HAP-1 (cell line): Measurements from ENCODE around the gene GJA3.
A peak's percentile ranks its signal among the peaks of the same experiment; 100 is the strongest.

Experiments
- DNase-seq, 2 experiments: peaks; one replicate each; pipeline ENCODE4 v3.0.0-alpha.2; 2016 to 2020; ENCODE audit warnings: low spot score in 2 of 2
- H3K27me3 ChIP-seq: fragments of 250-450 bp; sonication (Bioruptor Pico); 2 replicates; pipeline ENCODE4 v1.5.1; 2020; ENCODE audit warnings: low read depth, mild to moderate bottlenecking, moderate library complexity
- H3K36me3 ChIP-seq: fragments of 250-450 bp; sonication (Bioruptor Pico); replicated peaks from 2 replicates; pipeline ENCODE4 v1.5.1; 2020; ENCODE audit warnings: mild to moderate bottlenecking
- H3K4me1 ChIP-seq: fragments of 250-450 bp; sonication (Bioruptor Pico); 2 replicates; pipeline ENCODE4 v1.5.1; 2020; ENCODE audit warnings: mild to moderate bottlenecking
- H3K4me3 ChIP-seq: fragments of 250-450 bp; sonication (Bioruptor Pico); 2 replicates; pipeline ENCODE4 v1.5.1; 2020; ENCODE audit warnings: mild to moderate bottlenecking, moderate library complexity
- H3K9me3 ChIP-seq: fragments of 250-450 bp; sonication (Bioruptor Pico); 2 replicates; pipeline ENCODE4 v1.5.1; 2020; ENCODE audit warnings: mild to moderate bottlenecking, moderate library complexity
- in situ Hi-C: fragments of 300-500 bp; cut with MboI; formaldehyde crosslinking; loops from 3 replicates; pipeline ENCODE4 v1.14.3; 2020; ENCODE audit warnings: low sequenced_read_pairs, inconsistent platforms, mixed read lengths

The GJA3 gene

DNA sequence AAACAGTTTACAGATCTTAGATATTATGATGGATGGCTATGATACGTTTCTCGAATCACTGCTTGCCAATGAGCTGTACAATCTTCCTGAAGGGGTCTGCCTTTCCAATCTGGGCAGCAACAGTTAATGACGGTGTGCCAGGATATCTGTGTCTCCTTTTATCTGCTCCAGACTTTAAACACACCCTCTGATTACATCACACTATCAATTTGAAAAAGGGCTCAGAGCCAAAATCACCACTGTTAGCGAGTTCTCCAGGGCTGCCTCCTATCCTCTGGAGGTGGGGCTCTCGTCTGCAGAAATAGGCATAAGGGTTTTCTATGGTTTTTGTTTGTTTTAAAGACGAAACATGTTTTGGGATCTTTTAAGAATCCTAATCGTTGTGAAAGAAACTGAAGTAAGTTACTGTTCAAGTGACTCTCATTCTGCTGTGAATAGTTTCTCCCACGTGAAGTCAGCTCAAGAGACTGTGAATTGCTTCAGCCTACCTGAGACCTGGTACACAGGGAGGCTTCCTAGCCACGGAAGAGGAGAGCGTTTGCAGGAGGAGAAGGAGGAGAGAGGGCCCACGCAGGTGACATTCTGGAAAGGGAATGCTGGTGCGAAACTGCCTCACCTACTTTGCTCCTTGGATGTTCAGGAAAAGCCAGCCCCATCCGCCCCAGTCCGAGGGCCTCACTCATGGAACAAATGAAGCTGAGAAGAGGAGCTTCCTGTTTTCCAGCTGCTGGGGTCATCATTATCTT, 15.2 kb upstream of the GJA3 start:
- Histone ChIP-seq H3K4me3 (no peak overlapping the region), H3K36me3 (no peaks in the 10 kb centered on the region), H3K9me3 (no peaks in the 10 kb centered on the region), H3K27me3 (peaks cover 4% of the 10 kb centered on the region; the same call in 1 of the 2 replicates), H3K4me1 (peaks cover 4% of the 10 kb centered on the region; the same call in 1 of the 2 replicates)
- in situ Hi-C loops, result loop anchor here (25.0 kb wide), 1 partner anchor 661 kb away; no protein-coding TSS in a partner anchor
- no peak for DNase-seq

DNA sequence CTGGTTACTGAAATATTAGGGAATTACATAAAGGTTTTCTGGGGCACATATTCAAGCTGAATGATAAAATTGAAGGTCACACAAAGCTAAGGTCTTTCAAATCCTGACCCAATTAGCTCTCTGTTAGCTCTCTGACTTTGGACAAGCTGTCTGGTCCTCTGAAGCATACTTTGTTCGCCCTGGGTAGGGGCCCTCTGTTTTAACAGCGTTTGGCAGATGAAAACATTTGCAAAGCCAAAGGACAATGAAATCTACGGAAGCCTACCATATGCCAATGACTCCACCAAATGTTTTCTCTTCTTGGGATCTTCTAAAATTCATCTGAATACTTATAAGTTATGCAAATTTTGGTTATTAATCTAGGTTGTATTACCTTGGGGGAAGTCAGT, 14.5 kb upstream of the GJA3 start:
- in situ Hi-C loops, result loop anchor here (25.0 kb wide), 1 partner anchor 662 kb away; no protein-coding TSS in a partner anchor
- Histone ChIP-seq H3K36me3 (no peaks in the 10 kb centered on the region), H3K9me3 (no peaks in the 10 kb centered on the region), H3K4me3 (no peak overlapping the region), H3K4me1 (peaks cover 6% of the 10 kb centered on the region; the same call in 1 of the 2 replicates), H3K27me3 (peaks cover 4% of the 10 kb centered on the region; the same call in 1 of the 2 replicates)
- no peak for DNase-seq

DNA sequence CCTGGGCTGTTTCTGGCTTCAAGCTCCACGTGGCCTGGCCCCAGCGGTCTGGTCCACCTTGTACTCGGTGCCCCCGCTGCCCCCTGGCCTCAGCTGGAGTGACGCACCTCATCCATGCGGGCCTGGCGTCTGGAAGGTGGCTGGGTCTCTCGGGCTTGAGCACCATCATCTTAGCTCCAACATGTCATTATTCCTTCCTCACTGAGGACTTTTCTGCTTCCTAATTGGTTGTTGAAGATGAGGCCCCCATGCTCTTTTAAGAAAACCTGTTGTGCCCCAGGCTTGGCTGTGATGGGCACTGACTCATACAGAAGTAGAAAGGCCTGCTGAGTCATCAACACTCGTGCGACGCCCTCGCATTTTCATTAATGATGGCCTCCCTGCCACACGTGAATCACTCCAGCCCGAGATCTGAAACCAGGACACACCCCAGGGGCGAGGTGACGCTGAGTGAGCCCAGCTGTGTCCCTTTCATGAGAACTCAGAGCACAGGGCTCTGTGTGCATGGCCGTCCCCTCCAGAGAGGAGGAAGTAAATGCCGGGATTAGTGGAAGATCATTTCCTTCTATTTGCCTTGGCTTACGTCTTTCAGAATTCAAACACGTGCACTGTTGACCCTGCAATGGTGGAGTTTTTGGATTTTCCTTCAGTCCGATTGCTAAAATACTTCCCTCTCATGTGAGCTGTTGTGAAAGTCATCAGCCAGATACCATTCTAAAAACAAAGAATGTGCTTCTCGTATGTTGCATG, 14.0 kb upstream of the GJA3 start:
- Histone ChIP-seq H3K36me3 (no peaks in the 10 kb centered on the region), H3K4me1 (peaks cover 6% of the 10 kb centered on the region; the same call in 1 of the 2 replicates), H3K4me3 (no peak overlapping the region), H3K27me3 (no peaks in the 10 kb centered on the region), H3K9me3 (no peaks in the 10 kb centered on the region)
- in situ Hi-C loops, result loop anchor here (25.0 kb wide), 1 partner anchor 662 kb away; no protein-coding TSS in a partner anchor
- peak in 1 of 2 experiments; percentile 39 for DNase-seq

DNA sequence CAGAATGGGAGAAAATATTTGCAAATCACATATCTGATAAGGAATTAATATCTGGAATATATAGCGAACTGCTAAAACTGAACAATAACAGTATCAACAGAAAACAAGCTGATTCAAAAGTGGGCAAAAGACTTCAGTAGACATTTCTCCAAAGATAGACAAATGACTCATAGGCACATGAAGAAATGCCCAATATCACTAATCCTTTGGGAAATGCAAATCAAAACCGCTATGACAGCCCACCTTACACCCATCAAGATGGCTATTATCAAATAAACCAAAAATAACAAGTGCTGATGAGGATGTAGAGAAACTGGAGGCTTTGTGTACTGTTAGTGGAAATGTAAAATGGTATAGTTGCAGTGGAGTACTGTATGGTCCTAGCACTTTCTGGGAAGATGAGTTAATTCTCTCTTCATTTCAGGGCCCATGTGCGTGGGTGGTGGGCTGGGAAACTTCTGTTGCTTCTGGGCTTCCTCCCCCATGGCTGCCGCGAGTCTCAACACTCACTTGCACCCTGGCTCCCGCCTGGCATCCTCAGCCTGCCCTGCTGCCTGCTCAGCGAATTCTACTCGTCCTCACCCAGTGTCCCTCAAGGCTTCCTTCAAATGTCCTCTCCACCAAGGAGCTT, 12.4 kb upstream of the GJA3 start:
- Histone ChIP-seq H3K4me3 (no peak overlapping the region), H3K4me1 (peaks cover 6% of the 10 kb centered on the region; the same call in 1 of the 2 replicates), H3K27me3 (no peaks in the 10 kb centered on the region), H3K9me3 (no peaks in the 10 kb centered on the region), H3K36me3 (no peaks in the 10 kb centered on the region)
- DNase-seq, result no peak
- in situ Hi-C loops, result no loop called here

DNA sequence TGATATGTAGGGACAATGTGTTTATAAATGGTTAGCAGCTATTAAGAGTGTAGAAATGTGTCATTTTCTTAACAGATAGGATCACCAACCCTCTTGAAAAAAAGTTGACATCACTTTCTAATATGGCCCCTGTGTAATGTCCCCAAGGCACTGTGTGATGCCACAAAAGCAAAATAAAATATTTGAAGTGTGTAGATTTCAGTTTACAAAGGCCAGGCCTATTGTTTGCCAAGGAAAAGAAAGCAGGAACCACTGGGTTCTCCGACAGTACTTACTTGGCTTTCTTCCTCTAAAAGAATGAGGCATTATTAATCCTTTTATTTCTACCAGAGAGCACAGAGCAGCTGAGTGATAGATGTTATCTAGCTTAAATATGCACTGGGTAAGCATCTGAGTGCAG, 10.5 kb upstream of the GJA3 start:
- Histone ChIP-seq H3K4me3 (no peak overlapping the region), H3K36me3 (no peaks in the 10 kb centered on the region), H3K4me1 (peaks cover 6% of the 10 kb centered on the region; the same call in 1 of the 2 replicates), H3K9me3 (no peaks in the 10 kb centered on the region), H3K27me3 (no peaks in the 10 kb centered on the region)
- DNase-seq, result no peak
- in situ Hi-C loops, result no loop called here

DNA sequence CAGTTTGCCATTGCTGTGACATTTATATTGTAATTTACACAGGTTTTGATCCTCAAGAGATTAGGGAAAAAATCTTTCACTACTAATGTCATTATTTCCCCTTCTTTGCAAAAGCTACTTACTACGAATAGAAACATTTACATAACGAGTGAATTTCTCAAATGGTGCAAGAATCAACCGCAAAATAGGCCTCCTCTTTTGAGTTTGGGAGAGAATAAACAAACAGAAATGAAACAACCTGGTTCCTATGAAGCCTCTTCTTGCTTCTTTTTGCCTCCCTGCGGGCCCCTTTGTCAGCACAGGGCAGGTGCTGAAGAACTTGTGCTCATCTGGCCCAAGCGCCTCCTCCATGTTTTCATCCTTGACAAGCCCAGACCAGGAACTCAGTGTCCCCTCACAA, 10.1 kb upstream of the GJA3 start:
- Histone ChIP-seq H3K36me3 (no peaks in the 10 kb centered on the region), H3K4me3 (no peak overlapping the region), H3K9me3 (no peaks in the 10 kb centered on the region), H3K27me3 (no peaks in the 10 kb centered on the region), H3K4me1 (peaks cover 6% of the 10 kb centered on the region; the same call in 1 of the 2 replicates)
- in situ Hi-C loops, result no loop called here
- no peak for DNase-seq

DNA sequence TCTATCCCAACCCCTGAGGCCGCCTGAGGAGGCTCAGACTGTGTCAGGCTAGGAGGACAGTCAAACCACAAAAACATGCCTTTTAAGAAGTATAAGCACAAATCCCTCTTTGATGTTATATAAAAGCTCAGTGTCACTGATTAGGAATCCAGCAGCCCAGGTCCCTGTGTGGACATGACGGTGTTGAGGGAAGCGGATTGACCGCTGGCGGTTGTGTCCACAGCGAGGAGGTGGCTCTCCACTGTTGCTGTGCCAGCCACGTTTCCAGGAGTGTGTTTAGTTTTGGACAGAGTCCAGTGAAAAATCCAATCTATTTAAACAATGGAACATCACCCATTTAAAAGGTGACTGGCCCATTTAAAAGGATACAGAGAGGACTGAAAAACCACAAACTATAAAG, 7.5 kb upstream of the GJA3 start:
- H3K4me3 ChIP-seq, result no peak overlapping the region
- no peak for DNase-seq

DNA sequence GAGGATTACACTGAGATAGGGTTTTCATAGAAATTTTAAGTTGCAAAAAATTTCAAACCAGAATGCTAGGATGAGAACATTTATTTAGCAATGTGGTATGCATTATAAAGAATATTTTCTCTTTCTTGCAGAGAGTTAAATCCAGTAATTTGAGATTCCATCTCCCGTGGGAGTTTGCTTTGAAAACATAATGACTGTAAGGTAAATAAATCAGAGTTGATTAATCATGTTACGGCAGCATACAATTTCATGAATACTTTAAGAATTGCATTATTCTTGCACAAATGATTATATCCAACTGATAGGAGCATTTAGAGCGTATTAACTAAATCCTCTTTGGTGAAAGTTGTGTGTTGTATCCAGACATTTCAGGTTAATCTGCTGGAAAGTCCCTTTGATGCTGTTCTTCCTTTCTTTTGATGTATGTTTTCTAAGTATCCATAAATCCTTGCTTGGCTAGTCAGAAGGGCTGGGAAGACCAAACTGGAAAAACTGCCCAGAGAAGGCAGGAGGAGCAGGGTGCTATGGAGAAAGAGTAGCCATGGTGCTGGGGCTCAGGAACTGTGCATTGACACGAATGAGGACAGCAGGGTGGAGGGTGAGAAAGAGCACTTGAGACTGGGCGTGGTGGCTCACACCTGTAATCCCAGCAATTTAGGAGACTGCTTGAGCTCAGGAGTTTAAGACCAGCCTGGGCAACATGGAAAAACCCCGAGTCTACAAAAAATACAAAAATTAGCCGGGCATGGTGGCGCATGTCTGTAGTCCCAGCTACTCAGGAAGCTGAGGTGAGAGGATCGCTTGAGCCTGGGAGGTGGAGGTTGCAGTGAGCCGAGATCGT, 4.8 kb upstream of the GJA3 start:
- Histone ChIP-seq H3K4me3 (no peak overlapping the region), H3K27me3 (no peaks in the 10 kb centered on the region), H3K36me3 (no peaks in the 10 kb centered on the region), H3K9me3 (no peaks in the 10 kb centered on the region), H3K4me1 (peaks cover 8% of the 10 kb centered on the region)
- in situ Hi-C loops, result no loop called here
- DNase-seq, result no peak

More for the DNA sequence above, 7.5 kb upstream of the GJA3 start:
- Histone ChIP-seq H3K4me1 (peaks cover 12% of the 10 kb centered on the region), H3K36me3 (no peaks in the 10 kb centered on the region), H3K27me3 (no peaks in the 10 kb centered on the region), H3K9me3 (no peaks in the 10 kb centered on the region)
- in situ Hi-C loops, result no loop called here

DNA sequence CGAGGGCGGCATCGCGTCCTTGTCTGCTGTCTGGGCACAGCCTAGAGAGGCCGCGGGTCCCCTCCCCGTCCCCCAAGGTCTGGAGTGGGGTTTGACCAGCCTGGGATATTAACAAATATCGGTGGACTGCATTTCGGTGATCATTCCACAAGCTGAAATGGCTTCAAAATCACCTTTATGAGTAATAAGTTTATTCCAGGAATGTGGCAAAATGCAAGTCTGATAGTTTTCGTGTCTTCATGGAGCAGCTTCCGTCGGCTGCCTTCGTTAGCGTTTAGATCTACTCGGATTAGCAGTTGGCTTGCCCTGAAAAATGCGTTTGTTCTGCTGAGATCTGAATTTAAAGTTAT, 1.1 kb upstream of the GJA3 start:
- H3K27me3 ChIP-seq, result no peaks in the 10 kb centered on the region
- H3K4me1 ChIP-seq, result peaks cover 11% of the 10 kb centered on the region
- H3K36me3 ChIP-seq, result no peaks in the 10 kb centered on the region
- DNase-seq, result no peak
- H3K9me3 ChIP-seq, result no peaks in the 10 kb centered on the region
- H3K4me3 ChIP-seq, result no peak overlapping the region
- in situ Hi-C loops, result no loop called here

DNA sequence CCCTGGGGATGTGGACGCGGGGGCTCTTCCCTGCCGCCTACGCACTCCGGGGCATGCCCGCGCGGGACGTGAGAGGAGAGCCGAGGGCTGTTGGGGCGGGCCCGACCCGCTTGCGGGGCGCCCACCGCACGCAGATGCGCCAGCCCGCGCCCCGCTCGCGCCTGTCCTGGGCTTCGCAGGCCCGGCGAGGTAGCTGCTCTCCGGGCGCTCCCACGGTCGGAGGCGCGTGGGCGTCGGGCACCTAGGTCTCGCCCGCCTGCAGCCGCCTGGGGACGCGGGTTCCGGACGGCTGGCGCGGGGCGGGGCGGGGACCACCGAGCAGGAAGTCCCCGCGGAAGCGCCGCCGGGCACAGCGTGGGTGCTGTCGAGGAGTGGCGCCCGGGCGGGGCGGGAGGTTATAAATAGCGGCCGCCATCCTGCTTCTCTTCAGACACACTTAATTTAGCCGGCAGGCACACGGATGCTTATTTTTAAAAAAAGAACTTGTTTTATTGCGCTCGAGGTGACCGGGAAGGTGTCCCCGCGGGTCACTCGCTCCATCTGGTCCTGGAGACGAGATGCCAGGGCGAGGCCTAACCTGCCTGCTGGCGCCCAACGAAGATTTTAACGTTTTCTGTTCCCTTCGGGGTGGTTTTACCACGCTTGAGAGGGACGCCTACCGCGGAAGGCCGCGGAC, 561 bp upstream of the GJA3 start:
- no peaks in the 10 kb centered on the region for H3K36me3 ChIP-seq
- no peaks in the 10 kb centered on the region for H3K9me3 ChIP-seq
- in situ Hi-C loops, result no loop called here
- H3K4me3 ChIP-seq, result peak overlapping the region; percentile 46
- peaks cover 11% of the 10 kb centered on the region for H3K4me1 ChIP-seq
- no peaks in the 10 kb centered on the region for H3K27me3 ChIP-seq
- DNase-seq, result peak in 1 of 2 experiments; percentile 47

DNA sequence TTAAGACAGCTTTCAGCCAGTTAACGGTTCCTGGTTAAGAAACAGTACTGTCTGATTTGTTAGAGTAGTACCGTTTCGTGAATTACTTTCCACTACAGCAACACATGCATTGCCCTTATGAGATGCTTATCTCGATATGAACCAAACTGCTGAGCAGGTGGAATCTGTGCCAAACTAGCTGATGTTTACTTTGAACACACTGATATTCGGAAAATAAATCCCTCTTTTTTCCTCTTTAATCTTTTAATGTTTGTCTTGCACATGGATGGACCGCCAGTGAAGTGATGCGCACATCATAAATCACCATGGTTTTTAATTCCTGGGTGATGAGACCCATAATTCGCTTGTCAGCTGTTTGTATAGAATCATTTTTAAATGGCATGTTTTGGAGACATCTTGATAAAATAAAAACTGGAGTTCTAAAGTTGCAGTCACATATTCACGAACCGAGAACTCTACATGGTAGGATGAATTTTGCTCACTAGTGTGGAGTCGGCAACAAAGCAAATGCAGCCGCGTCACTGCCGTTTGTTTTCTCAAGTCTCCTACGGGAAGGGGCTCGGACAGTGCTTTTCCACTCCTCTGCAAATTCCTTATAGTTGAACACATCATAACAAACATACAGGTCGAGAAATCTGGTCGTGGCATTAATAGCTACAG, 1.1 kb downstream of the GJA3 start:
- no peaks in the 10 kb centered on the region for H3K9me3 ChIP-seq
- H3K27me3 ChIP-seq, result no peaks in the 10 kb centered on the region
- H3K36me3 ChIP-seq, result no peaks in the 10 kb centered on the region
- H3K4me1 ChIP-seq, result peaks cover 4% of the 10 kb centered on the region
- peak in 1 of 2 experiments; percentile 45 for DNase-seq
- in situ Hi-C loops, result no loop called here
- peak overlapping the region; percentile 46 for H3K4me3 ChIP-seq

DNA sequence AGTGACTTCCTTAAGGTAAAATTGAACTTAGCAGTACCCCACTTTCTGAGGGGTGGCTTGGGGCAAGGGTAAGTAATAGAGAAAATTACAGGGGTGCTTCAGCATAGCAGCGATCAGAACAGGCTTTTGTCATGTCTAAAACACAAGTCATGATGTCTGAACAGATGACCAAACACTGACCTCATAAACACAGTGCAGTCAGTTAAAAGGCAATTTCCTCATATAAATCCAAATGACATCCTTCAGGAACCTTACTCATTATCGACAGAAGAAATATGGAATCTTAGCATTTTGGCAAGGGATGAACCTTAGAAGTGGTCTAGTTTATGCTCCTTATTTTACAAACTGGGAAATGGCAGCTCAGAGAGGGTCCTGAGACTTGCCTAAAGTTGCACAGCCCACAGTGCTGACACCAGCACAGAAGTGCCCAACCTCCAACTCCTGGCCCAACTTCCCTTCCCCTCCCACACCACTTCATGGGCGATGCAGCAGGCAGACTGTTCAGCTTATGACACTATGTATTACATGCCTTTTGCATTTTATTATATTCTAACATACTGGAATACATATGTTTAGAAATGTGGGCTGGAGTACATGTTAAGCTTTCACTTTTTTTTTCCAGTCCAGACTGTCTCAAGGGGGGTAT, 3.6 kb downstream of the GJA3 start:
- in situ Hi-C loops, result no loop called here
- Histone ChIP-seq H3K4me1 (peaks cover 4% of the 10 kb centered on the region), H3K9me3 (no peaks in the 10 kb centered on the region), H3K4me3 (no peak overlapping the region), H3K27me3 (no peaks in the 10 kb centered on the region), H3K36me3 (no peaks in the 10 kb centered on the region)
- no peak for DNase-seq
